NCI-H526 treated with DMSO at 0.1 percent for 48 hours (cell line): Measurements from ENCODE around the gene MICALL1.

Experiments
- DNase-seq: peaks from one replicate; lab custom pipeline; 2025; lab: John Stamatoyannopoulos, UW

The MICALL1 gene

GRCh38 chr22:37983860-37984791 is 78.0 kb downstream of the MICALL1 start, which contains the start of gene SOX10:
TSS of gene SOX10 (minus strand) at chr22:37984555. CDS start at chr22:37983784, 771 bp downstream.
- no peak for DNase-seq

- DNase-seq, result no peak
Observed at GRCh38 chr22:37985050-37985585, 79.0 kb downstream of the MICALL1 start.

DNA sequence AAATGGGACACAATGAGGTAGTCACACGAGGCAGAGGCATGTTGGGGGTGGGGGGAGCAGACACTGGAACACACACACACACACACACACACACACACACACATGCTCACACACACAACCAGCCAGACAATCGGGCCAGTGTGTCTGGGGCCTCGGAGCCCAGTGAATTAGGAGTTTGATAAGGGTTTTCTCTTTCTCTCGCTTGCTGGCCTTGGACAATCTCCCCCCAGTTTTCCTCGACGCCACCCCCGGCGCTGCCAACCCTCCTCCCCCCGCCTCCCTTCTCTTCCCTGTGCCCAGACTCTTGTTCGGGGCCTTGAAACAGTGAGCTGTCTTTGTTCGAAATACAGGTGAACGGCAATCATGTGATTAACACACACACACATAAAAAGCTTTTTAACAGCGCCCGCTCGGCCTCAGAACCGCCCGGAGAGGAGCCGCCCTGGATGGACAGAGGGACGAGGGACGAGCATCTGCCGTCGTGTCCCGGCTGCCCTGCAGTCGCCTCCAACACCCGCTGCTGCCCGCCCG is 79.7 kb downstream of the MICALL1 start:
- no peak for DNase-seq

DNA sequence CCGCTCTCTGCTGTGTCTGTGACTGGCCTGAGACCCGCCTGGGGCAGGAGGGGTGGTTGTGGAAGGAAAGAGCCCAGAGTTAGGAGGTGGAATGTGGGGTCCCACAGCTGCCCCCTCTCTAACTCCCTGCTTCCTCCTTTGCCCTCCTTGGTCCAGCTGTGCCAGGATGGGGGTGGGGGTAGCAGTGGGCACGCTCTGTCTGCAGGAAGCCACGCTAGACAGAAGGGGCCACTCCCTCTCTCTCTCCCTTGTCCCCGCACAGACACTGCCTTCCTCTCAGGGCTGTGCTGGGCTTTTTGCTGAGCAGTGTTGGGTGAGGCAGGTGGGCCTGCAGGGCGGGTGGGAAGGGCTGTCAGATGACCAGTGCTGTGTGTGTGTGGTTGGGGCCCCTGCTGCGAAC is 80.3 kb downstream of the MICALL1 start:
- DNase-seq, result no peak

DNA sequence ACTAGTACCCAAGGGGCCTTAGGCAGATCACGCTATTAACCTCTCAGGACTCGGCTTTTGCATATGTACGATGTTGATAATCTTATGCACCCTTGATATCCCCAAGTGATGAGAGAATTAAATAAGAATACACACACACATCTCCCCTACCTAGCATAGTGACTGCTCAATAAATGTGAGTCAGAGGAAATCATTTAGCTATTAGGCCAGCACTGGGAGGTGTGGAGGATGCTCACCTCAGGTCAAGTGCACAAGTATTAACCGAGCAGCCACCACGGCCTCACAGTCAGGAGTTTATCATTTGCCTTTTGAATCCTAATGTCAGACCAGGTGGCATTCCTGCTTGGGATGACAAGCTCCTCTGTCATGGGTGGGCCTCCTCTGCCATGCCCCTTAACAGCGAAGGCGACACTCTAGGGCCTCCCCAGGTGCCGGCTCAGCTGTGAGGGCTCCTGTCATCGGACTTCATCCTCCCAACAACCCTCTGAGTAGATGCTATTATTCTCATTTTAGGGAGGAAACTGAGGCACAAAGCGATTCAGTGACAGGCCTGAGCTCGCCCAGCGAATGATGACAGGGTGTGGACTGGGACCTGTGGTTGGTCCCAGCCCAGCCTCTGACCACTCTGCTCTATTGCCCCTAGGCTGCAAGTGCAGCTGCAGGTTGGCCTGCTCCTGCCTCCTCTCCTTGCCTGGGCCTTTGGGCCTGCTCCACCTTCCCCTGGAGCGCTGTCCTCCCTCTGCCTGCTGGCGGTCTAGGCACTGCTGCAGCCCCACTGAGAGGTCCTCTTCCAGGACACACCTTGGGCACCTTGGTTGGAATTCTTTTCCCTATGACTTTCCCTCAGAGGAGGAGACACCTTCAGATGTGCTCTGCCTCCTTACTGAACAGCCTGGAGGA is 83.3 kb downstream of the MICALL1 start:
- no peak for DNase-seq

DNA sequence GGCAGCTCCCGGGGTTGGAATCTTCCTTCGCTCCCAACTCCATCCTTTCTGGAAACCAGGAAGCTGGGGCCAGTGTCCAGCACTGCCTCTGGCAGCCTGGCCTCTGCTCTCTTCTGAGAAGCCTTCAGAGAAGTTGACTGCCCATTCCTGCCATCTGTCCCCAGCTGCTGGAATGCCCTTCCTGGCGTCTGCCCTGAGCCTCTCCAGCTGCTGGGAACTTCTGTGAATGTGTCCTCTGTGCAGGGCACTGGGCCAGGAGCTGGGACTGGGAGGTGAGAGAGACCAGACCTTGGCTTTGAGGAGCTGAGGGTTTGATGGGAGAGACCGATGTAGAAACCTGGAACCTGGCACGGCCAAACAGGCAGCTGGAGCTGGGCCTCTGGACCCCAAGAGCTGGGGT is 84.2 kb downstream of the MICALL1 start:
- DNase-seq, result no peak

GRCh38 chr22:37990862-37991261 is 84.8 kb downstream of the MICALL1 start:
- no peak for DNase-seq

GRCh38 chr22:37991731-37992442 is 85.8 kb downstream of the MICALL1 start:
- no peak for DNase-seq
